HepG2 (cell line): ENCODE data around the gene SQSTM1. TPM values are rescaled to one million over a fixed set of nuclear protein-coding genes. Genes with fewer than 3 reads are reported as not detected.

Source experiments
- CSRNP1 ChIP-seq: sonication (generic); formaldehyde crosslinking; IDR thresholded peaks from 2 replicates; pipeline ENCODE4 v1.8.1; 2023; ENCODE audit warnings: mild to moderate bottlenecking, missing genetic modification reagents
- DDIT3 ChIP-seq: sonication (generic); formaldehyde crosslinking; IDR thresholded peaks from 2 replicates; pipeline ENCODE4 v1.4.0; 2020; ENCODE audit warnings: mild to moderate bottlenecking, missing genetic modification reagents
- DNMT3B ChIP-seq: conservative IDR thresholded peaks from 2 replicates; pipeline ENCODE4 v1.6.1; 2016; ENCODE audit warnings: missing biosample characterization, control low read depth
- ESRRA ChIP-seq: sonication (generic); formaldehyde crosslinking; IDR thresholded peaks from 2 replicates; pipeline ENCODE4 v1.5.1; 2020; ENCODE audit warnings: mild to moderate bottlenecking, low read depth, missing genetic modification reagents
- HES4 ChIP-seq: sonication (generic); formaldehyde crosslinking; IDR thresholded peaks from 2 replicates; pipeline ENCODE4 v1.9.0; 2021; ENCODE audit warnings: mild to moderate bottlenecking, missing genetic modification reagents, borderline replicate concordance
- HNRNPK ChIP-seq: fragments of 200-400 bp; formaldehyde crosslinking; IDR thresholded peaks from 2 replicates; pipeline ENCODE4 v1.6.1; 2018; ENCODE audit warnings: low read length, low read depth, moderate library complexity, mild to moderate bottlenecking; ENCODE audit not compliant: poor library complexity, severe bottlenecking
- JUN ChIP-seq: sonication (generic); formaldehyde crosslinking; IDR thresholded peaks from 2 replicates; pipeline ENCODE4 v1.4.0; 2020; ENCODE audit warnings: mild to moderate bottlenecking, missing genetic modification reagents
- KAT8 ChIP-seq: IDR thresholded peaks from 2 replicates; pipeline ENCODE4 v1.6.1; 2016; ENCODE audit warnings: missing genetic modification reagents, missing compliant biosample characterization
- MIER3 ChIP-seq: IDR thresholded peaks from 2 replicates; pipeline ENCODE4 v1.6.1; 2016; ENCODE audit warnings: missing compliant biosample characterization, borderline replicate concordance
- NRL ChIP-seq: sonication (generic); formaldehyde crosslinking; IDR thresholded peaks from 2 replicates; pipeline ENCODE4 v1.5.0; 2020; ENCODE audit warnings: missing genetic modification reagents, mild to moderate bottlenecking, moderate library complexity, borderline replicate concordance
- POLR2AphosphoS5 ChIP-seq: IDR thresholded peaks from 2 replicates; pipeline ENCODE4 v1.6.1; 2012; ENCODE audit warnings: low read depth, low read length
- SNAPC4 ChIP-seq: sonication (generic); formaldehyde crosslinking; IDR thresholded peaks from 2 replicates; pipeline ENCODE4 v1.4.0; 2020; ENCODE audit warnings: mild to moderate bottlenecking, missing genetic modification reagents
- TIGD3 ChIP-seq: sonication (generic); formaldehyde crosslinking; IDR thresholded peaks from 2 replicates; pipeline ENCODE4 v1.5.1; 2020; ENCODE audit warnings: mild to moderate bottlenecking, missing genetic modification reagents, borderline replicate concordance
- ZBTB7B ChIP-seq: sonication (generic); formaldehyde crosslinking; IDR thresholded peaks from 2 replicates; pipeline ENCODE4 v1.4.0; 2020; ENCODE audit warnings: missing genetic modification reagents
- ZNF138 ChIP-seq: sonication (generic); formaldehyde crosslinking; IDR thresholded peaks from 2 replicates; pipeline ENCODE4 v1.5.0; 2020; ENCODE audit warnings: mild to moderate bottlenecking, low read depth, missing genetic modification reagents
- ZNF484 ChIP-seq: sonication (generic); formaldehyde crosslinking; IDR thresholded peaks from 2 replicates; pipeline ENCODE4 v1.5.1; 2020; ENCODE audit warnings: mild to moderate bottlenecking, low read depth, missing genetic modification reagents, borderline replicate concordance
- ZNF704 ChIP-seq: sonication (generic); formaldehyde crosslinking; IDR thresholded peaks from 2 replicates; pipeline ENCODE4 v1.8.1; 2023; ENCODE audit warnings: mild to moderate bottlenecking, inconsistent platforms, moderate library complexity, missing genetic modification reagents, borderline replicate concordance
- polyA plus RNA-seq, 8 experiments: library from polyadenylated mRNA; depleted of rRNA in 3 of 8; stranded (reverse) in 7 of 8; unstranded in 1 of 8; fragments of >200 nt; fragmentation: Illumina TruSeq in 4 of 8; extraction: Trizol in 4 of 8; gene quantifications; 2 replicates each; pipeline versions ENCODE4 v1.2.1 to v1.2.3, GENCODE V29; 2011 to 2016; ENCODE audit warnings: low read depth in 4 of 8, missing spikeins in 1 of 8, mixed read lengths in 1 of 8; ENCODE audit not compliant: insufficient read depth in 1 of 8
- total RNA-seq, 5 experiments: library from RNA; depleted of rRNA; stranded (reverse); fragments of >200 nt; fragmentation: Illumina TruSeq; extraction: Trizol; gene quantifications; 2 replicates each; pipeline ENCODE4 v1.2.3, GENCODE V29; 2016; ENCODE audit warnings: low read depth in 1 of 5

Gene SQSTM1
- total and polyA plus RNA-seq, 2 of the 13 experiments (the other 11 are each of a cell fraction or from before 2014, with no cell fraction given): 90.9 to 160 TPM

- TF ChIP-seq POLR2AphosphoS5 (no peak), JUN (CRISPR knock-in tag) (no peak), ZBTB7B (peak; percentile 47; the same call in 1 of the 2 replicates), ZNF484 (CRISPR knock-in tag) (0 out of 2 replicates have a peak, but pooled peaks have one; percentile 33), NRL (CRISPR knock-in tag) (no peak), HNRNPK (no peak), ZNF704 (no peak; the same call in 1 of the 2 replicates), TIGD3 (CRISPR knock-in tag) (no peak; the same call in 1 of the 2 replicates), ZNF138 (CRISPR knock-in tag) (no peak), DDIT3 (CRISPR knock-in tag) (no peak), HES4 (CRISPR knock-in tag) (no peak), SNAPC4 (CRISPR knock-in tag) (peak; percentile 66), MIER3 (CRISPR knock-in tag) (no peak), CSRNP1 (peak; percentile 22; the same call in 1 of the 2 replicates), ESRRA (no peak; the same call in 1 of the 2 replicates), KAT8 (CRISPR knock-in tag) (no peak), DNMT3B (CRISPR knock-in tag) (no peak; the same call in none of the 2 replicates)
Observed at GRCh38 chr5:179819296-179820126, 1.2 kb upstream of the SQSTM1 start (continued).
